LNCAP (cell line): ENCODE results near the gene CACYBP.

Source experiments
- TF ChIP-seq, protein P1 (sequence below): fragments of 450-650 bp; IDR thresholded peaks from 2 replicates; pipeline ENCODE4 v1.5.1; 2017; ENCODE audit warnings: mild to moderate bottlenecking

Gene CACYBP

DNA sequence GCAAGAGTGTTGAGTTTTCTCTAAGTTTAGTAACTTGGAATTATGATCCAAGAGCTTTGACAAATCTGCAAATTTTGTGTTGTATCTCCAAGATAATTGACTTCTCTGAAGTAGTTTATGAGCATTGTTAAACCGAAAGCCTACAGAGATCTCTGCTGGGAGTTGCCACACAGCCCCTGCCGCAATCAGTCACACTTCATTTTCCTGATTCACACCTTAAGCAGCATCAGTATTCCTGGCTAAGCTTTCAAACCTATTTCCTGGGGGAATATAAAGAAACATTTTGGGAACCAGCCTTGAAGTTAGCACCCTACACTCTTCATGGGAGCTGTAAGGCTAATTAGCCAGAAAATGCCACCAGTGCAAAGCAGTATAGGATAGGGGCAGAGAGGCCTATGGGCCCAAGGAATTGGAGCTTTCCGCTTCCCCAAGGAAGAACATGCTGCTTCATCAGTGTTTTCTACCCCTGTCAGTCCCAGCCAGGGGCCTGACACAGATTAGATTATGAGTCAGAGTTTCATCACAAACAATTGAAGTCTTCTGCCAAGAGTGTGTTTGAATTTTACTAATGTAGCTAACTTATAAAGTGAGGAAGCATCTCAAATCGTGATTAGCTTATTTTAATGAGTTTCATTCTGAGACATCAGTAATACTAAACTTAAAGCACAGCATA, 23.2 kb upstream of the CACYBP start:
- TF ChIP-seq, protein P1, sequence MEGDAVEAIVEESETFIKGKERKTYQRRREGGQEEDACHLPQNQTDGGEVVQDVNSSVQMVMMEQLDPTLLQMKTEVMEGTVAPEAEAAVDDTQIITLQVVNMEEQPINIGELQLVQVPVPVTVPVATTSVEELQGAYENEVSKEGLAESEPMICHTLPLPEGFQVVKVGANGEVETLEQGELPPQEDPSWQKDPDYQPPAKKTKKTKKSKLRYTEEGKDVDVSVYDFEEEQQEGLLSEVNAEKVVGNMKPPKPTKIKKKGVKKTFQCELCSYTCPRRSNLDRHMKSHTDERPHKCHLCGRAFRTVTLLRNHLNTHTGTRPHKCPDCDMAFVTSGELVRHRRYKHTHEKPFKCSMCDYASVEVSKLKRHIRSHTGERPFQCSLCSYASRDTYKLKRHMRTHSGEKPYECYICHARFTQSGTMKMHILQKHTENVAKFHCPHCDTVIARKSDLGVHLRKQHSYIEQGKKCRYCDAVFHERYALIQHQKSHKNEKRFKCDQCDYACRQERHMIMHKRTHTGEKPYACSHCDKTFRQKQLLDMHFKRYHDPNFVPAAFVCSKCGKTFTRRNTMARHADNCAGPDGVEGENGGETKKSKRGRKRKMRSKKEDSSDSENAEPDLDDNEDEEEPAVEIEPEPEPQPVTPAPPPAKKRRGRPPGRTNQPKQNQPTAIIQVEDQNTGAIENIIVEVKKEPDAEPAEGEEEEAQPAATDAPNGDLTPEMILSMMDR, result no peak

DNA sequence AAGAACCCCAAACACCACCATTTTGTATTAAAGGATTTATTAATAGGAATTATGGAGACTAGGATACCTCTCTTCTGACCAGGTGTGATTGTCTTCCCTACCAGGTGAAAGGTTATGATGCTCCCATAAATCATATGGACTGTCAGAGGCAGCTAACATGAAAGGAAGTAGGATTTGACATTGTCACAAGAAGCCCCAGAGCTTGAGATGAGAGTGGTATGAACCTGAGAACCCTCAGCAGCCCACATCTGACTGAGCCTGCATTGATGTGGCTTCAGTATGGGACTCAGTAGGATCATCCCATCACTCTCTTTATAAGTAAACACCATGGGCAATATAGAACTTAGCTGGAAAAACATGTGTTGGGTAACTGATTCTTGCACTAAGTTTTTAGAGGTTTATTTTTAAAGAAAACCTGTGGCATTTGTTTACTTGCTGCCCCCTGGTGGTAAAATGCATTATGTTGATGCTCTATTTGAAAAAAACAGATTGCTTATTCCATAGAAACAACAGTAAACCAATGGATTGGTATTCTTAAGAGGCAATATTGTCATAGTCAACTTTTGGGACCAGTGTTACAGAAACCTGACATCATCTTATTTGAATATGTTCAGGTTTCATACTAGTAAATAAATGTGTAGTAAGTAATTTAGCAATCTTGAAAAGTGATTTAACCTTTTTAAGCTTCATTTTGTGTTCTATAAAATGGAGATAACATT, 16.6 kb upstream of the CACYBP start:
- TF ChIP-seq, protein P1, result peak; percentile 76

DNA sequence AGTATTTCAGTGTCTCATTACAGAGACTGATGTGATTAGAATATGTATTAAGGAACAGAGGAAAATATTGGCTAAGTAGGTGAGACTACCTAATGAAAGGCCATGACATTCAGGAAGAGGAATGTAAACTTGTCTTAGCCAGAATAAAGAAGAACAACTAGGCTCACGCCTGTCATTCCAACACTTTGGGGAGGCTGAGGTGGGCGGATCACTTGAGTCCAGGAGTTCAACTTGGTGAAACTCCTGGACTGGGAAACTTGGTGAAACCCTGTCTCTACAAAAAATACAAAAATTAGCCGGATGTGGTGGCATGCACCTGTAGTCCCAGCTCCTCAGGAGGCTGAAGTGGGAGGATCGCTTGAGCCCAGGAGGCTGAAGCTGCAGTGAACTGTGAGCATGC, 14.8 kb upstream of the CACYBP start:
- TF ChIP-seq, protein P1, result no peak

DNA sequence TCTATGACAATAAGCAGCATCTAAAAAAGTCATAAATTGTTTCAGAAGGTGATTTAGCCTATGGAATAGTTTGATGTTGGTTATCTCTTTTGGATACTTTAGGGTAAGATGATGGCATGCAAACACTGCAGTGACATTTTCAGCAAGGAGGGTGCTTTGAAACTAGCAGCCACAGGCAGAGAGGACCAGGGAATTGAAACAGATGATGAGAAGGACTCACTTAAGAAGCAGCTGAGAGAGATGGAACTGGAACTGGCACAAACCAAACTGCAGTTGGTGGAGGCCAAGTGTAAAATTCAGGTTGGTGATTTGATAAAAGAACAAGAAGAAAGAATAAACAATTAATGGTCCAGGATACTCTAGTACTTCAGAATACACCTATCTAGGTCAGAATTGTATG, 11.2 kb upstream of the CACYBP start:
- TF ChIP-seq, protein P1, result no peak

DNA sequence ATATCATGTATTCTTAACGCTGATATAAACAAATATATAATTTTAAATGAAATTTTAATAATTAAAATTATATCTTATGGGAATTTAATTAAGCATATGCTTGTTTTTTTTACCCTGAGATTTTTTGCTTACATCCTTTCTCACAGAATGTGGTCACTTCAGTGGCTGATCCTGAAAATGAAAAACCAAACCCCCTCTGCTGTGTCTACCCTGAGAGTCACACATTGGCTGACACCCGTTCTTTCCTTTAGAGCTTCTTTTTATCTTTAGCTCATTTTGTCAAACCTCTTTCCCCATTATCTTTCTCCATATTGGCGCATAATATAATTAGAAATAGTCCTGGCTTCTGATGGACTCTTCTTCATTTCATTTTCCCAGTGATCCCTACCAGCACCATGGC, 10.8 kb upstream of the CACYBP start:
- TF ChIP-seq, protein P1, result no peak

DNA sequence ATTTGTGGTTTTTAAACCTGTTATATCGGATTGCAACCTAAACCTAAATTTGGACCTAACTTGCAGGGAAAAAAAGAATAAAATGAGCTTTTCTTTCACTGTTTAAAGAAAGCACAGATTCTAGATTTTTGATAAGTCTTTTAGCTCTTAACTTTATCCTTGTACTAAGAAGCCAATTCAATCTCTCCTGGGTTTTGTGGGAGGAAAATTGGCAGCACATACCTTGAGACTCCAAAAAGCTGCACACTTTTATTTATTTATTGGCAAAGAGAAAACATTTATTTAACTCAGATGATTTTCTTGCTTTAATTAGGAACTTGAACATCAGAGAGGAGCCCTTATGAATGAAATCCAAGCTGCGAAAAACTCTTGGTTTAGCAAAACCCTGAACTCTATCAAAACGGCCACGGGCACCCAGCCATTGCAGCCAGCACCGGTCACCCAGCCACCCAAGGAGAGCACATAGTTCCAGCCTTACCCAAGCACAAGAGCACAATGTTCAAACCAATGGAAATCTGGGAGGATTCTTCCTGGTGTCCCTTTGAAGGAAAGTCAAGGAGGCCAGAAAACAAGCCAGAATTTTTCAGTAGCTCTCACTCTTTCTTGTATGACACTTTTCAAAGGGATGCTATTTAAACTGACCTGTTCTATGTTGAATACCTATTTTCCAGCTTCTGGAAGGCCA, 10.1 kb upstream of the CACYBP start:
- TF ChIP-seq, protein P1, result no peak

DNA sequence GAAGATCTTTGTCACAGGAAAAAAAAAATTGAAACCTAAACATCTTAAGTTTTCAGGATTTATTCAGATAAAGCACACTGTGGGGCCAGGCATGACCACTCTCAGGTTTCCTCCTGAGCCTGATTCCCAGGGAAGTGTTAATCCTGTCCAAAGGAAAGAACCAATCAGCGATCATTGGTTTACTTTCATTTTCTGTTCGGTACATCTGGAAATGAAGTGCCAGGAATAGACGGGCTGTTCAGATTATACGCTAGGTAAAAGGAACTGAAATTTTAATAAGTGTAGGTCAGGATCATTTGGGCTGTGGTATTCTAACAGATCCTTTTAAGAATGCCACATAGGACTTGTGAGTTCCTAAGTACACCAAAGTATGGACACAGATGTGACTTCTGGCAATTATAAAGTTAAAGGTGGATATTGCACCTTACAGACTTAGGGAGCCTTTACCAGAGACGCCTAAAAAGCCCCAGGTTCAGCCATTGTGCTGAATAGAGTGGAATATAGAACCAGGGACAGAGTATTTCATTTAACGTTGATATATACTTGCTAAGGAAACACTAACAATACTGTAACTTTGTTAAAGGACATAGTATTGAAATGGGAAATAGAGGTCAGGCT, 9.3 kb upstream of the CACYBP start:
- TF ChIP-seq, protein P1, result no peak
